ENCODE measurements around the gene APELA.

The APELA gene

DNA sequence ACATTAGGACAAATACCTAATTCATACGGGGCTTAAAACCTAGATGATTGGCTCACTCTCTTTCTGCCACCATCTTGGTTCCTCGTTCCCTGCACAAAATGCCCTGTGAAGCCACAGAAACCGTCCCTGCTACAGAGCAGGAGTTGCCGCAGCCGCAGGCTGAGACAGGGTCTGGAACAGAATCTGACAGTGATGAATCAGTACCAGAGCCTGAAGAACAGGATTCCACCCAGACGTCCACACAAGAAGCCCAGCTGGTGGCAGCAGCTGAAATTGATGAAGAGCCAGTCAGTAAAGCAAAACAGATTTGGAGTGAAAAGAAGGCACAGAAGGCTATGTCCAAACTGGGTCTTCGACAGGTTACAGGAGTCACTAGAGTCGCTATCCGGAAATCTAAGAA is 66.2 kb downstream of the APELA start:
- Mint-ChIP-seq H3K4me1 (no peaks in the 10 kb centered on the region), H3K36me3 (no peaks in the 10 kb centered on the region), H3K27ac (no peak overlapping the region), H3K4me3 (no peak overlapping the region), H3K27me3 (peaks cover 54% of the 10 kb centered on the region), H3K9me3 (no peaks in the 10 kb centered on the region)
- no peak for ATAC-seq

DNA sequence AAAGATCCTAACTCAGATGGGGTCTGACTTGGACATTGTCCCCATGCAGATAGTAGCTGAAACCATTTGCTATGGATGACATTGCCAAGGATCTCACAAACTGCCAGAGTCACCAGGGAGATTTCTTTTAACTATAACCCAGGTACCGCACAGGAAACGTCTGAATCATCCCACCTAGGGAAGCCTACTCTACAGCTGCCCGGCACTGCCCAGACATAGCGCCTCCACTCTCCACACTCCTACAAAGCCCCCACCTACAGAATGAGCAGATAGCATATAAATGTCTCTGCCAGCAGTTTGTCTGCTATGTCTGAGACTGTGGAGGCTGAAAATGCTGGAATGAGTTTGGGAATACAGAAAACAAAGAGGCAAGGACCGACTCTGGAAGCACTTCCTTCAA is 68.2 kb downstream of the APELA start:
- Mint-ChIP-seq H3K4me1 (no peaks in the 10 kb centered on the region), H3K27ac (no peak overlapping the region)

DNA sequence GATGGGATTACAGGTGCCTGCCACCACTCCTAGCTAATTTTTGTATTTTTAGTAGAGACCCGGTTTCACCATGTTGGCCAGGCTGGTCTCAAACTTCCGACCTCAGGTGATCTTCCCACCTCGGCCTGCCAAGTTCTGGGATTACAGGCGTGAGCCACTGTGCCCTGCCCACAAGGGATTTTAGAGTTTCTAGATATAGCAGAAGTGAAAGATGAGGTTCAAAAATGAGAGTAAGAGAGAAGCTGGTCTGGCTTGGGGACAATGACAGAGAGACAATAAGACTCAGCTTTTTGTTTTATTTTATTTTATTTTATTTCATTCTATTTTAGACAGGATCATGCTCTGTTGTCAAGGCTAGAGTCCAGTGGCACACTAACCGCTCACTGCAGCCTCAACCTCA is 69.8 kb downstream of the APELA start:
- ATAC-seq = no peak
- Mint-ChIP-seq H3K27me3 (peaks cover 50% of the 10 kb centered on the region), H3K4me1 (no peaks in the 10 kb centered on the region), H3K9me3 (no peaks in the 10 kb centered on the region), H3K4me3 (no peak overlapping the region), H3K27ac (no peak overlapping the region), H3K36me3 (no peaks in the 10 kb centered on the region)

More for the DNA sequence above, 68.2 kb downstream of the APELA start:
- no peak overlapping the region for H3K4me3 Mint-ChIP-seq
- H3K27me3 Mint-ChIP-seq = peaks cover 55% of the 10 kb centered on the region
- H3K9me3 Mint-ChIP-seq = no peaks in the 10 kb centered on the region
- no peak for ATAC-seq
- no peaks in the 10 kb centered on the region for H3K36me3 Mint-ChIP-seq
